Stomach (tissue), 4 donors: ENCODE measurements around the gene DYNLL1.

Experiments
- CTCF ChIP-seq, 7 experiments: fragments of 450-650 bp in 4 of 7; fragments of 200-600 bp in 3 of 7; sonication (generic) in 3 of 7; IDR thresholded peaks; one replicate each; pipeline ENCODE4 v1.5.1; 2016 to 2019; ENCODE audit warnings: antibody characterized with exemption in 7 of 7, control low read depth in 2 of 7, mild to moderate bottlenecking in 1 of 7
- POLR2A ChIP-seq, 4 donors: fragments of 450-650 bp; IDR thresholded peaks; one replicate each; pipeline ENCODE4 v1.6.1; 2016; ENCODE audit warnings: antibody characterized with exemption in 4 of 4, control low read depth in 2 of 4, mild to moderate bottlenecking in 1 of 4, moderate library complexity in 1 of 4
- POLR2AphosphoS5 ChIP-seq, 3 donors: sonication (generic); formaldehyde crosslinking; IDR thresholded peaks; one replicate each; pipeline ENCODE4 v1.6.1; 2016; ENCODE audit warnings: antibody characterized with exemption in 3 of 3

GRCh38 chr12:120514002-120514401 is 18.1 kb downstream of the DYNLL1 start:
- no peak for TF ChIP-seq POLR2A (IDR thresholded peaks at IDR 0.05)
- TF ChIP-seq CTCF (IDR thresholded peaks at IDR 0.05), result no peak
- no peak for TF ChIP-seq POLR2AphosphoS5 (IDR thresholded peaks at IDR 0.05)
